ENCODE results near the gene COL25A1. TPM values are rescaled to one million over a fixed set of nuclear protein-coding genes. Genes with fewer than 3 reads are reported as not detected.
A peak's percentile ranks its signal among the peaks of the same experiment; 100 is the strongest.

Gene COL25A1
- total RNA-seq, 1 donor from 2014 or later = 10.4 TPM

GRCh38 chr4:108834835-108835384 lies 467.5 kb downstream of the COL25A1 start:
- H3K27ac ChIP-seq (ENCODE audit: low read depth, low read length) = peak overlapping the region; percentile 62
- no peaks in the 10 kb centered on the region for H3K79me2 ChIP-seq (ENCODE audit: insufficient read depth, low read length)
- no peaks in the 10 kb centered on the region for H3K9me3 ChIP-seq (ENCODE audit: insufficient read depth, low read depth, low read length)
- peak overlapping the region; percentile 63 for H3K9ac ChIP-seq (ENCODE audit: low read length)
- H3K4me3 ChIP-seq (ENCODE audit: insufficient read depth, low read depth, low read length) = no peak overlapping the region
- FAIRE-seq (peak; percentile 92), DNase-seq (ENCODE audit: low read depth) (peak; percentile 46)
- H3K4me1 ChIP-seq (ENCODE audit: insufficient read depth, low read length) = peaks cover 23% of the 10 kb centered on the region
- Mint-ChIP-seq H3K36me3 (ENCODE audit: low read depth, unreplicated experiment) (no peaks in the 10 kb centered on the region), H3K9me3 (ENCODE audit: unreplicated experiment) (no peaks in the 10 kb centered on the region), H3K27me3 (ENCODE audit: low read depth, unreplicated experiment) (no peaks in the 10 kb centered on the region), H3K4me1 (ENCODE audit: low read depth, unreplicated experiment) (peaks cover 27% of the 10 kb centered on the region), H3K27ac (ENCODE audit: unreplicated experiment) (peak overlapping the region; percentile 97), H3K4me3 (ENCODE audit: unreplicated experiment) (no peak overlapping the region)
- no peaks in the 10 kb centered on the region for H4K20me1 ChIP-seq (ENCODE audit: insufficient read depth, low read length)
- no peak for TF ChIP-seq EZH2 (IDR thresholded peaks at IDR 0.05; ENCODE audit: insufficient read depth, low read length)
- peak; percentile 74 for TF ChIP-seq CTCF (IDR thresholded peaks at IDR 0.05; ENCODE audit: insufficient read depth, low read depth, low read length)
- H3K36me3 ChIP-seq (ENCODE audit: insufficient read depth, low read length) = no peaks in the 10 kb centered on the region
- H3K4me2 ChIP-seq (ENCODE audit: low read length) = peak overlapping the region; percentile 62
- no peak overlapping the region for H2AFZ ChIP-seq (ENCODE audit: low read depth, low read length)
- no peaks in the 10 kb centered on the region for H3K27me3 ChIP-seq (ENCODE audit: insufficient read depth, low read length)

GRCh38 chr4:108834166-108834834 lies 468.2 kb downstream of the COL25A1 start:
- no peaks in the 10 kb centered on the region for H3K36me3 ChIP-seq (ENCODE audit: insufficient read depth, low read length)
- peak overlapping the region; percentile 65 for H2AFZ ChIP-seq (ENCODE audit: low read depth, low read length)
- H3K27ac ChIP-seq (ENCODE audit: low read depth, low read length) = peak overlapping the region; percentile 62
- H3K4me1 Mint-ChIP-seq (ENCODE audit: low read depth, unreplicated experiment) = peaks cover 26% of the 10 kb centered on the region
- peak; percentile 92 for DNase-seq (ENCODE audit: low read depth)
- H3K9me3 Mint-ChIP-seq (ENCODE audit: unreplicated experiment) = no peaks in the 10 kb centered on the region
- H3K79me2 ChIP-seq (ENCODE audit: insufficient read depth, low read length) = no peaks in the 10 kb centered on the region
- H3K4me3 ChIP-seq (ENCODE audit: insufficient read depth, low read depth, low read length) = no peak overlapping the region
- peak overlapping the region; percentile 97 for H3K27ac Mint-ChIP-seq (ENCODE audit: unreplicated experiment)
- no peaks in the 10 kb centered on the region for H3K9me3 ChIP-seq (ENCODE audit: insufficient read depth, low read depth, low read length)
- H3K4me3 Mint-ChIP-seq (ENCODE audit: unreplicated experiment) = no peak overlapping the region
- H3K27me3 ChIP-seq (ENCODE audit: insufficient read depth, low read length) = no peaks in the 10 kb centered on the region
- H3K4me1 ChIP-seq (ENCODE audit: insufficient read depth, low read length) = peaks cover 23% of the 10 kb centered on the region
- H3K36me3 Mint-ChIP-seq (ENCODE audit: low read depth, unreplicated experiment) = no peaks in the 10 kb centered on the region
- TF ChIP-seq CTCF (IDR thresholded peaks at IDR 0.05; ENCODE audit: insufficient read depth, low read depth, low read length) (no peak), EZH2 (IDR thresholded peaks at IDR 0.05; ENCODE audit: insufficient read depth, low read length) (no peak)
- peak overlapping the region; percentile 62 for H3K4me2 ChIP-seq (ENCODE audit: low read length)
- H4K20me1 ChIP-seq (ENCODE audit: insufficient read depth, low read length) = no peaks in the 10 kb centered on the region
- FAIRE-seq = peak; percentile 78
- H3K9ac ChIP-seq (ENCODE audit: low read length) = peak overlapping the region; percentile 63
- no peaks in the 10 kb centered on the region for H3K27me3 Mint-ChIP-seq (ENCODE audit: low read depth, unreplicated experiment)

- H4K20me1 ChIP-seq (ENCODE audit: insufficient read depth, low read length) = no peaks in the 10 kb centered on the region
- peaks cover 24% of the 10 kb centered on the region for H3K4me1 Mint-ChIP-seq (ENCODE audit: low read depth, unreplicated experiment)
- H3K36me3 ChIP-seq (ENCODE audit: insufficient read depth, low read length) = no peaks in the 10 kb centered on the region
- H3K9me3 Mint-ChIP-seq (ENCODE audit: unreplicated experiment) = no peaks in the 10 kb centered on the region
- no peak overlapping the region for H3K27ac ChIP-seq (ENCODE audit: low read depth, low read length)
- peaks cover 23% of the 10 kb centered on the region for H3K4me1 ChIP-seq (ENCODE audit: insufficient read depth, low read length)
- no peaks in the 10 kb centered on the region for H3K79me2 ChIP-seq (ENCODE audit: insufficient read depth, low read length)
- no peaks in the 10 kb centered on the region for H3K9me3 ChIP-seq (ENCODE audit: insufficient read depth, low read depth, low read length)
- FAIRE-seq (no peak), DNase-seq (ENCODE audit: low read depth) (no peak)
- TF ChIP-seq CTCF (IDR thresholded peaks at IDR 0.05; ENCODE audit: insufficient read depth, low read depth, low read length) (peak; percentile 41), EZH2 (IDR thresholded peaks at IDR 0.05; ENCODE audit: insufficient read depth, low read length) (no peak)
- H3K27ac Mint-ChIP-seq (ENCODE audit: unreplicated experiment) = no peak overlapping the region
- no peak overlapping the region for H3K4me3 Mint-ChIP-seq (ENCODE audit: unreplicated experiment)
- no peaks in the 10 kb centered on the region for H3K27me3 Mint-ChIP-seq (ENCODE audit: low read depth, unreplicated experiment)
- H3K9ac ChIP-seq (ENCODE audit: low read length) = no peak overlapping the region
- H3K4me2 ChIP-seq (ENCODE audit: low read length) = no peak overlapping the region
- H3K4me3 ChIP-seq (ENCODE audit: insufficient read depth, low read depth, low read length) = no peak overlapping the region
- H3K36me3 Mint-ChIP-seq (ENCODE audit: low read depth, unreplicated experiment) = no peaks in the 10 kb centered on the region
- no peak overlapping the region for H2AFZ ChIP-seq (ENCODE audit: low read depth, low read length)
- no peaks in the 10 kb centered on the region for H3K27me3 ChIP-seq (ENCODE audit: insufficient read depth, low read length)
These were observed 469.4 kb downstream of the COL25A1 start for GRCh38 chr4:108833046-108833445.

All from astrocyte (in vitro differentiated cells and primary cell).